H1 (cell line): ENCODE results near the gene SH3RF3. TPM values are rescaled to one million over a fixed set of nuclear protein-coding genes. Genes with fewer than 3 reads are reported as not detected.

Experiments
- CTCF ChIA-PET: fragments of 300-600 bp; sonication (Branson Sonifier 250); formaldehyde crosslinking; loops from one replicate; lab custom pipeline; 2021; ENCODE audit not compliant: partially characterized antibody; lab: Charles Lee
- POLR2A ChIA-PET: fragments of 300-600 bp; sonication (Branson Sonifier 250); formaldehyde crosslinking; loops from one replicate; lab custom pipeline; 2021; ENCODE audit warnings: inconsistent platforms; ENCODE audit not compliant: partially characterized antibody; lab: Charles Lee
- DNase-seq, 2 experiments: peaks; one replicate each; pipeline versions ENCODE4 v3.0.0 to v3.0.0-alpha.2; 2010 to 2022; ENCODE audit warnings: low spot score in 2 of 2, low read depth in 1 of 2, mixed read lengths in 1 of 2
- FAIRE-seq: peaks from 2 replicates; lab custom pipeline; 2011; peaks lifted over from hg19 to GRCh38; lab: Jason Lieb, UNC
- H2AFZ ChIP-seq: 2 replicates; pipeline ENCODE4 v1.8.1; 2012; ENCODE audit warnings: low read length, inconsistent platforms
- H2AK5ac ChIP-seq: 2 replicates; pipeline ENCODE4 v1.6.1; 2013; ENCODE audit warnings: low read depth, low read length
- H2BK120ac ChIP-seq: replicated peaks from 2 replicates; pipeline ENCODE3; 2013; ENCODE audit warnings: low read depth, low read length, inconsistent platforms
- H2BK12ac ChIP-seq: 2 replicates; pipeline ENCODE4 v1.6.1; 2013; ENCODE audit warnings: low read depth, low read length
- H2BK15ac ChIP-seq: 2 replicates; pipeline ENCODE4 v1.6.1; 2013; ENCODE audit warnings: low read length
- H2BK20ac ChIP-seq: 2 replicates; pipeline ENCODE4 v1.6.1; 2013; ENCODE audit warnings: low read length
- H2BK5ac ChIP-seq: 2 replicates; pipeline ENCODE4 v1.6.1; 2013; ENCODE audit warnings: low read depth, low read length
- H3K14ac ChIP-seq: 2 replicates; pipeline ENCODE4 v1.6.1; 2013; ENCODE audit warnings: inconsistent platforms; ENCODE audit not compliant: insufficient read length
- H3K18ac ChIP-seq: 2 replicates; pipeline ENCODE4 v1.6.1; 2013; ENCODE audit warnings: low read length; ENCODE audit errors: extremely low read depth
- H3K23ac ChIP-seq: 2 replicates; pipeline ENCODE4 v1.6.1; 2013; ENCODE audit warnings: inconsistent platforms; ENCODE audit not compliant: insufficient read length
- H3K23me2 ChIP-seq: 2 replicates; pipeline ENCODE4 v1.6.1; 2013; ENCODE audit warnings: low read depth, low read length
- H3K27ac ChIP-seq: 2 replicates; pipeline ENCODE4 v1.6.1; 2011; ENCODE audit warnings: low read depth, low read length, inconsistent platforms
- H3K27me3 ChIP-seq, 4 experiments: replicated peaks in 1 of 4; 1 replicate in 1 of 4; 2 replicates in 3 of 4; pipeline versions ENCODE4 v1.6.1 to v1.8.1; 2011 to 2013; ENCODE audit warnings: low read length in 3 of 4, mild to moderate bottlenecking in 3 of 4, inconsistent platforms in 2 of 4, mixed read lengths in 2 of 4, moderate library complexity in 1 of 4; ENCODE audit not compliant: control insufficient read depth in 3 of 4, insufficient read depth in 3 of 4; ENCODE audit errors: extremely low read depth in 1 of 4
- H3K36me3 ChIP-seq, 4 experiments: 2 replicates each; pipeline versions ENCODE4 v1.6.1 to v1.8.1; 2011 to 2013; ENCODE audit warnings: mild to moderate bottlenecking in 4 of 4, low read length in 3 of 4, moderate library complexity in 2 of 4, control low read depth in 1 of 4, inconsistent platforms in 1 of 4; ENCODE audit not compliant: insufficient read depth in 4 of 4, control insufficient read depth in 2 of 4
- H3K4ac ChIP-seq: replicated peaks from 2 replicates; pipeline ENCODE3; 2013; ENCODE audit warnings: low read length, low read depth, mixed read lengths, inconsistent platforms; ENCODE audit not compliant: insufficient read length
- H3K4me1 ChIP-seq, 4 experiments: replicated peaks in 1 of 4; 1 replicate in 1 of 4; 2 replicates in 3 of 4; pipeline versions ENCODE4 v1.6.1 to v1.8.1; 2011 to 2013; ENCODE audit warnings: low read length in 3 of 4, inconsistent platforms in 2 of 4, mixed read lengths in 1 of 4; ENCODE audit not compliant: insufficient read depth in 4 of 4, control insufficient read depth in 3 of 4
- H3K4me2 ChIP-seq, 2 experiments: 2 replicates each; pipeline versions ENCODE4 v1.6.1 to v1.8.1; 2011 to 2013; ENCODE audit warnings: low read depth in 2 of 2, low read length in 2 of 2, control low read depth in 1 of 2, inconsistent platforms in 1 of 2, mild to moderate bottlenecking in 1 of 2; ENCODE audit not compliant: insufficient read depth in 1 of 2
- H3K4me3 ChIP-seq, 4 experiments: fragments of 200-600, 300-600 bp in 1 of 4; sonication (generic), shearing (Covaris generic), sonication (Bioruptor Twin) in 1 of 4; 2 replicates each; pipeline versions ENCODE4 v1.5.1 to v1.8.1; 2011 to 2016; ENCODE audit warnings: low read length in 4 of 4, low read depth in 3 of 4, control low read depth in 2 of 4, inconsistent platforms in 2 of 4, mild to moderate bottlenecking in 2 of 4, mixed read lengths in 1 of 4, moderate library complexity in 1 of 4; ENCODE audit not compliant: insufficient read depth in 2 of 4; ENCODE audit errors: extremely low read depth in 1 of 4
- H3K56ac ChIP-seq: replicated peaks from 2 replicates; pipeline ENCODE3; 2013; ENCODE audit warnings: low read depth, mild to moderate bottlenecking, mixed read lengths, low read length, inconsistent platforms; ENCODE audit not compliant: insufficient read length
- H3K79me1 ChIP-seq: 2 replicates; pipeline ENCODE4 v1.6.1; 2013; ENCODE audit warnings: low read depth, low read length, control low read depth
- H3K79me2 ChIP-seq, 2 experiments: 2 replicates each; pipeline versions ENCODE4 v1.6.1 to v1.8.1; 2012 to 2013; ENCODE audit warnings: low read length in 2 of 2, mild to moderate bottlenecking in 2 of 2, inconsistent platforms in 1 of 2; ENCODE audit not compliant: insufficient read depth in 2 of 2, control insufficient read depth in 1 of 2
- H3K9ac ChIP-seq, 4 experiments: replicated peaks in 1 of 4; 1 replicate in 1 of 4; 2 replicates in 3 of 4; pipeline versions ENCODE4 v1.6.1 to v1.8.1; 2011 to 2013; ENCODE audit warnings: low read depth in 3 of 4, low read length in 3 of 4, control low read depth in 2 of 4, mild to moderate bottlenecking in 2 of 4, moderate library complexity in 2 of 4, inconsistent platforms in 1 of 4; ENCODE audit errors: extremely low read depth in 1 of 4
- H3K9me3 ChIP-seq, 2 experiments: 2 replicates each; pipeline versions ENCODE4 v1.6.1 to v1.8.1; 2012 to 2013; ENCODE audit warnings: mild to moderate bottlenecking in 2 of 2, moderate library complexity in 2 of 2, control low read depth in 1 of 2, inconsistent platforms in 1 of 2, low read depth in 1 of 2, low read length in 1 of 2, mixed read lengths in 1 of 2; ENCODE audit not compliant: insufficient read depth in 2 of 2
- H4K20me1 ChIP-seq, 2 experiments: replicated peaks in 1 of 2; 2 replicates each; pipeline versions ENCODE3 to v1.8.1; 2011 to 2013; ENCODE audit warnings: inconsistent platforms in 2 of 2, low read length in 2 of 2, mild to moderate bottlenecking in 1 of 2; ENCODE audit not compliant: insufficient read depth in 2 of 2, control insufficient read depth in 1 of 2
- H4K5ac ChIP-seq: 2 replicates; pipeline ENCODE4 v1.6.1; 2013; ENCODE audit warnings: low read length, low read depth, mixed read lengths, inconsistent platforms; ENCODE audit not compliant: insufficient read length
- H4K8ac ChIP-seq: 2 replicates; pipeline ENCODE4 v1.8.0; 2013; ENCODE audit warnings: mild to moderate bottlenecking, moderate library complexity, low read length, inconsistent platforms; ENCODE audit not compliant: insufficient read depth; ENCODE audit errors: extremely low read depth
- H4K91ac ChIP-seq: replicated peaks from 2 replicates; pipeline ENCODE3; 2013; ENCODE audit warnings: low read length, mixed read lengths, inconsistent platforms; ENCODE audit not compliant: insufficient read length
- CBX5 ChIP-seq: fragments of 300-800, 300-1000 bp; sonication (generic); IDR thresholded peaks from 2 replicates; pipeline ENCODE4 v1.7.1; 2016; ENCODE audit warnings: antibody characterized with exemption, low read length, low read depth
- CEBPB ChIP-seq: IDR thresholded peaks from 2 replicates; pipeline ENCODE4 v1.6.1; 2012; ENCODE audit warnings: low read depth, low read length
- CREB1 ChIP-seq: IDR thresholded peaks from 2 replicates; pipeline ENCODE4 v1.6.1; 2012; ENCODE audit warnings: inconsistent platforms
- JUND ChIP-seq: IDR thresholded peaks from 2 replicates; pipeline ENCODE4 v1.6.1; 2011; ENCODE audit warnings: mild to moderate bottlenecking, improper control_type of control experiment, low read length
- KDM1A ChIP-seq: fragments of 200-600, 300-600 bp; sonication (generic); IDR thresholded peaks from 2 replicates; pipeline ENCODE4 v1.7.1; 2016; ENCODE audit warnings: mild to moderate bottlenecking, low read length, borderline replicate concordance
- KDM5A ChIP-seq: fragments of 200-600 bp; IDR thresholded peaks from 2 replicates; pipeline ENCODE4 v1.7.1; 2012; ENCODE audit warnings: mild to moderate bottlenecking, low read length, inconsistent platforms, mixed read lengths
- SP1 ChIP-seq: IDR thresholded peaks from 2 replicates; pipeline ENCODE4 v1.6.1; 2011; ENCODE audit warnings: low read depth, low read length
- SP2 ChIP-seq: IDR thresholded peaks from 2 replicates; pipeline ENCODE4 v1.6.1; 2012; ENCODE audit warnings: mild to moderate bottlenecking, low read length, inconsistent platforms
- SUZ12 ChIP-seq: fragments of 200-600 bp; sonication (generic); IDR thresholded peaks from 2 replicates; pipeline ENCODE4 v1.6.1; 2012; ENCODE audit warnings: mild to moderate bottlenecking, inconsistent platforms, low read length, moderate library complexity, mixed read lengths
- TCF12 ChIP-seq: IDR thresholded peaks from 2 replicates; pipeline ENCODE4 v1.6.1; 2011; ENCODE audit warnings: low read depth, mild to moderate bottlenecking, low read length
- TEAD4 ChIP-seq: IDR thresholded peaks from 2 replicates; pipeline ENCODE4 v1.6.1; 2012; ENCODE audit warnings: low read depth, low read length, inconsistent platforms, mixed read lengths
- WGBS, 2 experiments: shearing (Covaris generic) in 1 of 2; methylation state at CpG; one replicate each; pipeline versions ENCODE4 v1.1.6 to v1.1.7; 2013 to 2015; ENCODE audit warnings: low lambda C conversion rate in 2 of 2, mixed read lengths in 2 of 2, inconsistent platforms in 1 of 2, low coverage in 1 of 2, missing lambda C conversion rate in 1 of 2; ENCODE audit not compliant: insufficient replicate concordance in 2 of 2, insufficient coverage in 1 of 2, insufficient read length in 1 of 2; ENCODE audit errors: extremely low coverage in 1 of 2, missing lambda C conversion rate in 1 of 2; 5-methylcytosine and 5-hydroxymethylcytosine counted together
- polyA plus RNA-seq, 7 experiments: library from polyadenylated mRNA; depleted of rRNA in 3 of 7; stranded (reverse) in 5 of 7; unstranded in 2 of 7; fragments of >200 nt in 5 of 7; fragments of 200-250 nt in 2 of 7; gene quantifications; 1 replicate in 5 of 7; 2 replicates in 1 of 7; 4 replicates in 1 of 7; pipeline versions ENCODE4 v1.2.1 to v1.2.3, GENCODE V29; 2011 to 2013; ENCODE audit warnings: missing spikeins in 2 of 7, mixed read lengths in 2 of 7
- total RNA-seq: library from RNA; stranded (reverse); fragmentation: NEBNext Ultra II Directional; extraction: Animal tissue kit (Norgen Biotek cat#: 25700); gene quantifications from 2 replicates; pipeline ENCODE4 v1.2.1, GENCODE V29; 2021

SH3RF3 gene
- total and polyA plus RNA-seq, 2 of the 8 experiments (the other 6 are each of a cell fraction or from before 2014, with no cell fraction given): 0.11 to 0.65 TPM

GRCh38 chr2:109450574-109451273, 321.7 kb downstream of the SH3RF3 start:
- H3K23me2 ChIP-seq: no peaks in the 10 kb centered on the region
- 85% methylated on average over 12 of the region's 12 CpGs; no CpG with 5 or more reads in 1 of the 2 experiments for WGBS, 2 experiments
- H3K4me3 ChIP-seq: no peak overlapping the region
- H3K4me1 ChIP-seq: no peaks in the 10 kb centered on the region
- no peak overlapping the region for H4K91ac ChIP-seq
- H4K8ac ChIP-seq: no peak overlapping the region
- no peak overlapping the region for H3K27ac ChIP-seq
- no peak overlapping the region; a peak in 1 of 4 replicates for H3K4me2 ChIP-seq
- H3K36me3 ChIP-seq: no peaks in the 10 kb centered on the region
- H2BK12ac ChIP-seq: no peak overlapping the region
- H2BK15ac ChIP-seq: no peak overlapping the region
- no peaks in the 10 kb centered on the region for H3K79me1 ChIP-seq
- FAIRE-seq: no peak
- H3K56ac ChIP-seq: no peak overlapping the region
- no peak overlapping the region for H3K14ac ChIP-seq
- H3K9me3 ChIP-seq: no peaks in the 10 kb centered on the region; a peak in 1 of 4 replicates
- no peak overlapping the region for H2AK5ac ChIP-seq
- no peak overlapping the region for H3K18ac ChIP-seq
- no peak overlapping the region; the same call in 1 of the 2 replicates for H2AFZ ChIP-seq
- no peak overlapping the region for H2BK120ac ChIP-seq
- H4K5ac ChIP-seq: no peak overlapping the region
- no peak for DNase-seq
- H3K4ac ChIP-seq: no peak overlapping the region
- H4K20me1 ChIP-seq: no peaks in the 10 kb centered on the region
- ChIA-PET POLR2A (no interaction called here), CTCF (interaction anchor here (0.6 to 1.3 kb wide), 2 partner anchors 15 to 19 kb away, joined by 3 read pairs; no protein-coding TSS in a partner anchor)
- no peak overlapping the region for H3K23ac ChIP-seq
- TF ChIP-seq SP2 (no peak), TCF12 (no peak), JUND (no peak), CEBPB (no peak), SP1 (no peak), CBX5 (no peak), KDM5A (no peak), TEAD4 (no peak), SUZ12 (no peak), KDM1A (no peak), CREB1 (no peak)
- H3K79me2 ChIP-seq: no peaks in the 10 kb centered on the region
- H3K9ac ChIP-seq: no peak overlapping the region
- no peaks in the 10 kb centered on the region for H3K27me3 ChIP-seq
- no peak overlapping the region for H2BK20ac ChIP-seq
- no peak overlapping the region for H2BK5ac ChIP-seq
